ENCODE data around the gene PRR22.
"Not testable (repeated sequence)": the region's sequence is repeated elsewhere in the genome, so short reads cannot be mapped to it uniquely, and the experiment has no call there.

Gene PRR22

GRCh38 chr19:5775668-5776309, 8.8 kb downstream of the PRR22 start:
- DNase-seq (ENCODE audit: low spot score in 2 of 2), result no peak
- H3K4me3 ChIP-seq, result no peak overlapping the region
- no peaks in the 10 kb centered on the region for H3K9me3 ChIP-seq
- no peaks in the 10 kb centered on the region for H3K27me3 ChIP-seq (ENCODE audit: low read depth)
- H3K4me1 ChIP-seq, result peaks cover 4% of the 10 kb centered on the region
- in situ Hi-C loops (cut with MboI; ENCODE audit: low sequenced_read_pairs), result no loop called here
- H3K36me3 ChIP-seq (replicated peaks), result no peaks in the 10 kb centered on the region

- no peaks in the 10 kb centered on the region for H3K36me3 ChIP-seq (replicated peaks)
- in situ Hi-C loops (cut with MboI; ENCODE audit: low sequenced_read_pairs), result no loop called here
- peaks cover 4% of the 10 kb centered on the region for H3K4me1 ChIP-seq
- no peaks in the 10 kb centered on the region for H3K27me3 ChIP-seq (ENCODE audit: low read depth)
- no peaks in the 10 kb centered on the region for H3K9me3 ChIP-seq
- no peak for DNase-seq (ENCODE audit: low spot score in 2 of 2)
- no peak overlapping the region for H3K4me3 ChIP-seq
Measured at GRCh38 chr19:5774921-5775320, 9.6 kb downstream of the PRR22 start.

GRCh38 chr19:5773276-5773675, 11.3 kb downstream of the PRR22 start:
- Histone ChIP-seq H3K4me1 (peaks cover 4% of the 10 kb centered on the region), H3K27me3 (ENCODE audit: low read depth) (no peaks in the 10 kb centered on the region), H3K36me3 (replicated peaks) (no peaks in the 10 kb centered on the region), H3K4me3 (no peak overlapping the region), H3K9me3 (no peaks in the 10 kb centered on the region)
- in situ Hi-C loops (cut with MboI; ENCODE audit: low sequenced_read_pairs), result no loop called here
- DNase-seq (ENCODE audit: low spot score in 2 of 2), result no peak

- no peak for DNase-seq (ENCODE audit: low spot score in 2 of 2)
- in situ Hi-C loops (cut with MboI; ENCODE audit: low sequenced_read_pairs), result no loop called here
- no peaks in the 10 kb centered on the region for H3K27me3 ChIP-seq (ENCODE audit: low read depth)
- no peak overlapping the region for H3K4me3 ChIP-seq
- no peaks in the 10 kb centered on the region for H3K9me3 ChIP-seq
- H3K36me3 ChIP-seq (replicated peaks), result no peaks in the 10 kb centered on the region
- peaks cover 4% of the 10 kb centered on the region for H3K4me1 ChIP-seq
Measured at GRCh38 chr19:5772416-5772815, 12.1 kb downstream of the PRR22 start.

GRCh38 chr19:5767949-5768348, 16.6 kb downstream of the PRR22 start:
- in situ Hi-C loops (cut with MboI; ENCODE audit: low sequenced_read_pairs), result no loop called here
- Histone ChIP-seq H3K4me1 (no peaks in the 10 kb centered on the region), H3K9me3 (no peaks in the 10 kb centered on the region), H3K4me3 (no peak overlapping the region), H3K27me3 (ENCODE audit: low read depth) (no peaks in the 10 kb centered on the region), H3K36me3 (replicated peaks) (no peaks in the 10 kb centered on the region)
- no peak for DNase-seq (ENCODE audit: low spot score in 2 of 2)

GRCh38 chr19:5765220-5765619, 19.3 kb downstream of the PRR22 start:
- H3K27me3 ChIP-seq (ENCODE audit: low read depth), result no peaks in the 10 kb centered on the region
- H3K9me3 ChIP-seq, result no peaks in the 10 kb centered on the region
- in situ Hi-C loops (cut with MboI; ENCODE audit: low sequenced_read_pairs), result no loop called here
- H3K4me1 ChIP-seq, result no peaks in the 10 kb centered on the region
- no peaks in the 10 kb centered on the region for H3K36me3 ChIP-seq (replicated peaks)
- DNase-seq (ENCODE audit: low spot score in 2 of 2), result no peak
- H3K4me3 ChIP-seq, result no peak overlapping the region

GRCh38 chr19:5762608-5763217, 21.8 kb downstream of the PRR22 start:
- Histone ChIP-seq H3K36me3 (replicated peaks) (no peaks in the 10 kb centered on the region), H3K27me3 (ENCODE audit: low read depth) (no peaks in the 10 kb centered on the region), H3K9me3 (no peaks in the 10 kb centered on the region), H3K4me1 (no peaks in the 10 kb centered on the region), H3K4me3 (no peak overlapping the region)
- in situ Hi-C loops (cut with MboI; ENCODE audit: low sequenced_read_pairs), result no loop called here
- DNase-seq (ENCODE audit: low spot score in 2 of 2), result no peak

- Histone ChIP-seq H3K4me3 (no peak overlapping the region), H3K9me3 (no peaks in the 10 kb centered on the region), H3K36me3 (replicated peaks) (no peaks in the 10 kb centered on the region), H3K4me1 (no peaks in the 10 kb centered on the region), H3K27me3 (ENCODE audit: low read depth) (no peaks in the 10 kb centered on the region)
- in situ Hi-C loops (cut with MboI; ENCODE audit: low sequenced_read_pairs), result no loop called here
- DNase-seq (ENCODE audit: low spot score in 2 of 2), result no peak
Measured at GRCh38 chr19:5753743-5754142, 30.8 kb downstream of the PRR22 start.

GRCh38 chr19:5751709-5752108, 32.8 kb downstream of the PRR22 start:
- Histone ChIP-seq H3K9me3 (no peaks in the 10 kb centered on the region), H3K4me3 (no peak overlapping the region), H3K36me3 (replicated peaks) (no peaks in the 10 kb centered on the region), H3K27me3 (ENCODE audit: low read depth) (no peaks in the 10 kb centered on the region), H3K4me1 (no peaks in the 10 kb centered on the region)
- in situ Hi-C loops (cut with MboI; ENCODE audit: low sequenced_read_pairs), result no loop called here
- no peak for DNase-seq (ENCODE audit: low spot score in 2 of 2)

- in situ Hi-C loops (cut with MboI; ENCODE audit: low sequenced_read_pairs), result no loop called here
- H3K4me1 ChIP-seq, result no peaks in the 10 kb centered on the region
- H3K9me3 ChIP-seq, result no peaks in the 10 kb centered on the region
- no peak overlapping the region for H3K4me3 ChIP-seq
- H3K27me3 ChIP-seq (ENCODE audit: low read depth), result no peaks in the 10 kb centered on the region
- H3K36me3 ChIP-seq (replicated peaks), result no peaks in the 10 kb centered on the region
- DNase-seq (ENCODE audit: low spot score in 2 of 2), result no peak
Measured at GRCh38 chr19:5749505-5749904, 35.0 kb downstream of the PRR22 start.

- H3K4me3 ChIP-seq; H3K36me3 ChIP-seq (replicated peaks); H3K4me1 ChIP-seq; in situ Hi-C loops (cut with MboI; ENCODE audit: low sequenced_read_pairs); H3K27me3 ChIP-seq (ENCODE audit: low read depth); H3K9me3 ChIP-seq: not testable (repeated sequence)
- peak in 1 of 2 experiments; percentile 22 for DNase-seq (ENCODE audit: low spot score in 2 of 2)
Measured at GRCh38 chr19:5748920-5749319, 35.6 kb downstream of the PRR22 start.

GRCh38 chr19:5744999-5745398, 39.5 kb downstream of the PRR22 start:
- H3K36me3 ChIP-seq (replicated peaks); H3K27me3 ChIP-seq (ENCODE audit: low read depth); H3K4me1 ChIP-seq; in situ Hi-C loops (cut with MboI; ENCODE audit: low sequenced_read_pairs); H3K9me3 ChIP-seq; DNase-seq (ENCODE audit: low spot score in 2 of 2); H3K4me3 ChIP-seq: not testable (repeated sequence)

- in situ Hi-C loops (cut with MboI; ENCODE audit: low sequenced_read_pairs), result no loop called here
- no peaks in the 10 kb centered on the region for H3K36me3 ChIP-seq (replicated peaks)
- H3K27me3 ChIP-seq (ENCODE audit: low read depth), result no peaks in the 10 kb centered on the region
- no peaks in the 10 kb centered on the region for H3K4me1 ChIP-seq
- no peaks in the 10 kb centered on the region for H3K9me3 ChIP-seq
- H3K4me3 ChIP-seq, result no peak overlapping the region
- no peak for DNase-seq (ENCODE audit: low spot score in 2 of 2)
Measured at GRCh38 chr19:5743630-5744029, 40.9 kb downstream of the PRR22 start.

- Histone ChIP-seq H3K27me3 (ENCODE audit: low read depth) (no peaks in the 10 kb centered on the region), H3K4me1 (no peaks in the 10 kb centered on the region), H3K4me3 (no peak overlapping the region), H3K9me3 (no peaks in the 10 kb centered on the region), H3K36me3 (replicated peaks) (no peaks in the 10 kb centered on the region)
- in situ Hi-C loops (cut with MboI; ENCODE audit: low sequenced_read_pairs), result no loop called here
- no peak for DNase-seq (ENCODE audit: low spot score in 2 of 2)
Measured at GRCh38 chr19:5742051-5742450, 42.5 kb downstream of the PRR22 start.

GRCh38 chr19:5738423-5738822, 46.1 kb downstream of the PRR22 start:
- Histone ChIP-seq H3K4me1 (no peaks in the 10 kb centered on the region), H3K36me3 (replicated peaks) (no peaks in the 10 kb centered on the region), H3K27me3 (ENCODE audit: low read depth) (no peaks in the 10 kb centered on the region), H3K4me3 (no peak overlapping the region), H3K9me3 (no peaks in the 10 kb centered on the region)
- in situ Hi-C loops (cut with MboI; ENCODE audit: low sequenced_read_pairs), result no loop called here
- no peak for DNase-seq (ENCODE audit: low spot score in 2 of 2)

All from HAP-1 (cell line).